ENCODE results near the gene LCP1. TPM values are rescaled to one million over a fixed set of nuclear protein-coding genes. Genes with fewer than 3 reads are reported as not detected.

LCP1 gene
- total and polyA plus RNA-seq, 9 of the 15 experiments (the other 6 are each of a cell fraction or from before 2014, with no cell fraction given) = 83.0 to 255 (median 163) TPM

DNA sequence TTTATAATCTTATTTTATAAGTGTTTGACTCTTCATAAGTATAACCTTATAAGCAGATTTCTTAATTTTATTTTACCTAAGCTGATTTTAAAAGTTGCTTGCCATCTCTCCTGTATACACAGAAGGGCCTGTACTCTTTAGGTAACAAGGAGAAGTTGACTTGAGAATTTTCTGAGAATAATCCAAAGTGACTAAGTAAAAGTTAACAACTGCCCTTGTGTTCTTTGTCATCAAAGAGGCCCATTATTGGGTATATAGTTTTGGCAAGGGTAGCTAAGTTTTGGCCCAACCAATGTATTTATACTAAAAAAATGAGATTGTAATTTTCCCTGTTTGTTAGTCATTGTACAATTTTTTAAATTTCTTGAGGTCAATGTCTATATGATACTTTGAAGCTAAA is 3.2 kb downstream of the LCP1 start:
- in situ Hi-C loops (cut with MboI) (no loop called here), intact Hi-C loops (cut with micrococcal nuclease) (no loop called here)
- ChIA-PET POLR2A (interaction anchor here (1.0 to 1.3 kb wide), 3 partner anchors 8 to 12 kb away, joined by 3 to 8 read pairs (median 4); no protein-coding TSS in a partner anchor), CTCF (ENCODE audit: low intra/inter-chr PET ratio) (no interaction called here)
- ATAC-seq (no peak), DNase-seq (ENCODE audit: extremely low read depth in 1 of 4, low spot score in 3 of 4) (no peak), FAIRE-seq (no peak)
- 0 out of 4 replicates have a peak overlapping the region, but pooled peaks of 1 of the 2 experiments have one; percentile 89 for H3K9ac ChIP-seq (ENCODE audit: insufficient read depth in 1 of 2, low read depth in 2 of 2, low read length in 2 of 2)
- no TSS peak for BruUV-seq (replicated peaks)
- H3K36me3 ChIP-seq (ENCODE audit: control insufficient read depth, insufficient read depth, low read length) = peaks cover 42% of the 10 kb centered on the region; the same call in 1 of the 3 replicates
- no peak overlapping the region for H2AFZ ChIP-seq (ENCODE audit: low read depth, low read length)
- no peaks in the 10 kb centered on the region for H3K9me1 ChIP-seq (ENCODE audit: control insufficient read depth, insufficient read depth, low read length)
- peaks cover 81% of the 10 kb centered on the region for H3K79me2 ChIP-seq (ENCODE audit: control insufficient read depth, insufficient read depth, low read length)
- no peaks in the 10 kb centered on the region for H3K9me3 ChIP-seq (replicated peaks; ENCODE audit: control insufficient read depth, insufficient read depth, low read depth, low read length)
- no peak overlapping the region; the same call in 1 of the 2 replicates for H3K4me3 ChIP-seq
- no peaks in the 10 kb centered on the region for H3K27me3 ChIP-seq (ENCODE audit: control insufficient read depth in 2 of 2, insufficient read depth in 2 of 2, low read length in 2 of 2)
- H3K4me2 ChIP-seq (ENCODE audit: insufficient read depth, low read length) = no peak overlapping the region
- TF ChIP-seq ZNF445 (CRISPR knock-in tag; IDR thresholded peaks at IDR 0.05; ENCODE audit: low read depth) (no peak), POLR2G (IDR thresholded peaks at IDR 0.05; ENCODE audit: low read depth, low read length) (no peak), ZNF175 (CRISPR knock-in tag; IDR thresholded peaks at IDR 0.05; ENCODE audit: low read depth) (no peak), ZNF12 (CRISPR knock-in tag; IDR thresholded peaks at IDR 0.05) (no peak), PKNOX1 (IDR thresholded peaks at IDR 0.05) (no peak), FOSL1 (tag; conservative IDR thresholded peaks at IDR 0.05) (no peak), KDM4B (IDR thresholded peaks at IDR 0.05; ENCODE audit: borderline replicate concordance in 2 of 2, low read depth in 1 of 2) (no peak), DNMT1 (IDR thresholded peaks at IDR 0.05) (no peak), NELFE (IDR thresholded peaks at IDR 0.05; ENCODE audit: insufficient read depth, insufficient read length) (no peak), ZNF695 (CRISPR knock-in tag; IDR thresholded peaks at IDR 0.05) (no peak), ZNF395 (CRISPR knock-in tag; IDR thresholded peaks at IDR 0.05) (no peak), KDM1A (IDR thresholded peaks at IDR 0.05) (no peak), RFX1 (IDR thresholded peaks at IDR 0.05) (no peak), SREBF1 (IDR thresholded peaks at IDR 0.05; ENCODE audit: borderline replicate concordance, low read depth, low read length) (no peak), HDAC6 (IDR thresholded peaks at IDR 0.05; ENCODE audit: low read depth, low read length) (no peak)
- TF ChIP-seq, protein P1, sequence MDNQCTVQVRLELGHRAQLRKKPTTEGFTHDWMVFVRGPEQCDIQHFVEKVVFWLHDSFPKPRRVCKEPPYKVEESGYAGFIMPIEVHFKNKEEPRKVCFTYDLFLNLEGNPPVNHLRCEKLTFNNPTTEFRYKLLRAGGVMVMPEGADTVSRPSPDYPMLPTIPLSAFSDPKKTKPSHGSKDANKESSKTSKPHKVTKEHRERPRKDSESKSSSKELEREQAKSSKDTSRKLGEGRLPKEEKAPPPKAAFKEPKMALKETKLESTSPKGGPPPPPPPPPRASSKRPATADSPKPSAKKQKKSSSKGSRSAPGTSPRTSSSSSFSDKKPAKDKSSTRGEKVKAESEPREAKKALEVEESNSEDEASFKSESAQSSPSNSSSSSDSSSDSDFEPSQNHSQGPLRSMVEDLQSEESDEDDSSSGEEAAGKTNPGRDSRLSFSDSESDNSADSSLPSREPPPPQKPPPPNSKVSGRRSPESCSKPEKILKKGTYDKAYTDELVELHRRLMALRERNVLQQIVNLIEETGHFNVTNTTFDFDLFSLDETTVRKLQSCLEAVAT (IDR thresholded peaks at IDR 0.05) = no peak
- TF ChIP-seq, protein P2, sequence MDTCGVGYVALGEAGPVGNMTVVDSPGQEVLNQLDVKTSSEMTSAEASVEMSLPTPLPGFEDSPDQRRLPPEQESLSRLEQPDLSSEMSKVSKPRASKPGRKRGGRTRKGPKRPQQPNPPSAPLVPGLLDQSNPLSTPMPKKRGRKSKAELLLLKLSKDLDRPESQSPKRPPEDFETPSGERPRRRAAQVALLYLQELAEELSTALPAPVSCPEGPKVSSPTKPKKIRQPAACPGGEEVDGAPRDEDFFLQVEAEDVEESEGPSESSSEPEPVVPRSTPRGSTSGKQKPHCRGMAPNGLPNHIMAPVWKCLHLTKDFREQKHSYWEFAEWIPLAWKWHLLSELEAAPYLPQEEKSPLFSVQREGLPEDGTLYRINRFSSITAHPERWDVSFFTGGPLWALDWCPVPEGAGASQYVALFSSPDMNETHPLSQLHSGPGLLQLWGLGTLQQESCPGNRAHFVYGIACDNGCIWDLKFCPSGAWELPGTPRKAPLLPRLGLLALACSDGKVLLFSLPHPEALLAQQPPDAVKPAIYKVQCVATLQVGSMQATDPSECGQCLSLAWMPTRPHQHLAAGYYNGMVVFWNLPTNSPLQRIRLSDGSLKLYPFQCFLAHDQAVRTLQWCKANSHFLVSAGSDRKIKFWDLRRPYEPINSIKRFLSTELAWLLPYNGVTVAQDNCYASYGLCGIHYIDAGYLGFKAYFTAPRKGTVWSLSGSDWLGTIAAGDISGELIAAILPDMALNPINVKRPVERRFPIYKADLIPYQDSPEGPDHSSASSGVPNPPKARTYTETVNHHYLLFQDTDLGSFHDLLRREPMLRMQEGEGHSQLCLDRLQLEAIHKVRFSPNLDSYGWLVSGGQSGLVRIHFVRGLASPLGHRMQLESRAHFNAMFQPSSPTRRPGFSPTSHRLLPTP (IDR thresholded peaks at IDR 0.05; ENCODE audit: borderline replicate concordance, extremely low read depth, insufficient read length) = no peak
- H4K20me1 ChIP-seq (replicated peaks; ENCODE audit: control insufficient read depth, insufficient read depth, low read length) = no peaks in the 10 kb centered on the region; the same call in 1 of the 2 replicates
- H3K27ac ChIP-seq (ENCODE audit: extremely low read depth, low read depth, low read length) = no peak overlapping the region; the same call in 2 of the 3 replicates
- H3K4me1 ChIP-seq (replicated peaks in 1 of 2; ENCODE audit: control insufficient read depth in 2 of 2, insufficient read depth in 2 of 2, low read length in 2 of 2) = peaks cover 6 to 33% of the 10 kb centered on the region in 2 experiments; a peak in 4 of 5 replicates

Measured in K562 (cell line).